Suprapubic skin (tissue), 4 donors: ENCODE measurements around the gene FXYD3. TPM values are rescaled to one million over a fixed set of nuclear protein-coding genes. Genes with fewer than 3 reads are reported as not detected.

Experiments used
- DNase-seq, 2 donors: peaks; one replicate each; pipeline ENCODE4 v3.0.0-alpha.2; 2019; ENCODE audit warnings: low spot score in 2 of 2
- H3K27ac ChIP-seq: fragments of 200-600 bp; sonication (generic); one replicate; pipeline ENCODE4 v1.5.1; 2019
- H3K27me3 ChIP-seq: fragments of 200-600 bp; sonication (generic); one replicate; pipeline ENCODE4 v1.5.1; 2019
- H3K36me3 ChIP-seq: fragments of 200-600 bp; sonication (generic); one replicate; pipeline ENCODE4 v1.5.1; 2019
- H3K4me1 ChIP-seq: fragments of 200-600 bp; sonication (generic); one replicate; pipeline ENCODE4 v1.5.1; 2019
- H3K4me3 ChIP-seq: fragments of 200-600 bp; sonication (generic); one replicate; pipeline ENCODE4 v1.5.1; 2019; ENCODE audit warnings: mild to moderate bottlenecking
- H3K9me3 ChIP-seq: fragments of 200-600 bp; sonication (generic); one replicate; pipeline ENCODE4 v1.5.1; 2019
- CTCF ChIP-seq, 2 donors: fragments of 200-600 bp in 1 of 2; fragments of 450-650 bp in 1 of 2; sonication (generic) in 1 of 2; IDR thresholded peaks; one replicate each; pipeline ENCODE4 v1.5.1; 2016 to 2019; ENCODE audit warnings: antibody characterized with exemption in 2 of 2, mild to moderate bottlenecking in 1 of 2, moderate library complexity in 1 of 2
- EP300 ChIP-seq: sonication (generic); formaldehyde crosslinking; IDR thresholded peaks from one replicate; pipeline ENCODE4 v1.6.1; 2017; ENCODE audit warnings: antibody characterized with exemption
- POLR2A ChIP-seq, 2 donors: fragments of 450-650 bp; IDR thresholded peaks; one replicate each; pipeline ENCODE4 v1.6.1; 2017; ENCODE audit warnings: antibody characterized with exemption in 2 of 2, mild to moderate bottlenecking in 2 of 2, moderate library complexity in 2 of 2
- POLR2AphosphoS5 ChIP-seq, 3 donors: sonication (generic); formaldehyde crosslinking; IDR thresholded peaks; one replicate each; pipeline ENCODE4 v1.6.1; 2017; ENCODE audit warnings: antibody characterized with exemption in 3 of 3
- WGBS: methylation state at CpG from one replicate; pipeline ENCODE4 v1.1.5; 2018; 5-methylcytosine and 5-hydroxymethylcytosine counted together
- total RNA-seq, 4 donors: library from RNA; depleted of rRNA; stranded (reverse); fragments of >200 nt; gene quantifications; one replicate each; pipeline ENCODE4 v1.1.0, GENCODE V29; 2016

FXYD3 gene
- total RNA-seq, 4 donors from 2014 or later: 383 to 765 (median 575) TPM

- H3K27me3 ChIP-seq: no peaks in the 10 kb centered on the region
- no peaks in the 10 kb centered on the region for H3K4me1 ChIP-seq
- no peak overlapping the region for H3K4me3 ChIP-seq
- no peaks in the 10 kb centered on the region for H3K36me3 ChIP-seq
- no peak overlapping the region for H3K27ac ChIP-seq
- no peak for DNase-seq
- TF ChIP-seq POLR2A (IDR thresholded peaks at IDR 0.05) (no peak), CTCF (IDR thresholded peaks at IDR 0.05) (no peak), EP300 (no peak)
- no peaks in the 10 kb centered on the region for H3K9me3 ChIP-seq
- WGBS: 90% methylated on average over 14 of the region's 21 CpGs
Observed at GRCh38 chr19:35075202-35076025, 40.2 kb upstream of the FXYD3 start.

- no peak for DNase-seq
- 100% methylated on average over 2 of the region's 6 CpGs for WGBS
- no peak overlapping the region for H3K27ac ChIP-seq
- no peaks in the 10 kb centered on the region for H3K4me1 ChIP-seq
- H3K27me3 ChIP-seq: no peaks in the 10 kb centered on the region
- no peaks in the 10 kb centered on the region for H3K9me3 ChIP-seq
- no peak overlapping the region for H3K4me3 ChIP-seq
- H3K36me3 ChIP-seq: no peaks in the 10 kb centered on the region
- TF ChIP-seq CTCF (IDR thresholded peaks at IDR 0.05) (no peak), POLR2AphosphoS5 (IDR thresholded peaks at IDR 0.05) (no peak), EP300 (no peak), POLR2A (IDR thresholded peaks at IDR 0.05) (no peak)
Observed at GRCh38 chr19:35076026-35076370, 39.6 kb upstream of the FXYD3 start.

- Histone ChIP-seq H3K36me3 (no peaks in the 10 kb centered on the region), H3K4me1 (no peaks in the 10 kb centered on the region), H3K27me3 (no peaks in the 10 kb centered on the region), H3K9me3 (no peaks in the 10 kb centered on the region), H3K27ac (no peak overlapping the region), H3K4me3 (no peak overlapping the region)
- 69% methylated on average over 7 of the region's 8 CpGs for WGBS
- TF ChIP-seq EP300: no peak
- TF ChIP-seq POLR2AphosphoS5 (IDR thresholded peaks at IDR 0.05): no peak
- no peak for TF ChIP-seq POLR2A (IDR thresholded peaks at IDR 0.05)
- TF ChIP-seq CTCF (IDR thresholded peaks at IDR 0.05): no peak
- no peak for DNase-seq
Observed at GRCh38 chr19:35076657-35077056, 39.0 kb upstream of the FXYD3 start.

GRCh38 chr19:35077411-35078223 is 38.0 kb upstream of the FXYD3 start:
- DNase-seq: no peak
- no peak for TF ChIP-seq POLR2A (IDR thresholded peaks at IDR 0.05)
- TF ChIP-seq POLR2AphosphoS5 (IDR thresholded peaks at IDR 0.05): no peak
- TF ChIP-seq CTCF (IDR thresholded peaks at IDR 0.05): no peak
- no peak for TF ChIP-seq EP300
- Histone ChIP-seq H3K27me3 (no peaks in the 10 kb centered on the region), H3K4me1 (no peaks in the 10 kb centered on the region), H3K9me3 (no peaks in the 10 kb centered on the region), H3K4me3 (no peak overlapping the region), H3K27ac (no peak overlapping the region), H3K36me3 (no peaks in the 10 kb centered on the region)
- 77% methylated on average over 17 of the region's 17 CpGs for WGBS

- WGBS: 89% methylated on average over 10 of the region's 14 CpGs
- Histone ChIP-seq H3K9me3 (no peaks in the 10 kb centered on the region), H3K27ac (no peak overlapping the region), H3K4me1 (no peaks in the 10 kb centered on the region), H3K27me3 (no peaks in the 10 kb centered on the region), H3K4me3 (no peak overlapping the region), H3K36me3 (no peaks in the 10 kb centered on the region)
- no peak for TF ChIP-seq EP300
- TF ChIP-seq CTCF (IDR thresholded peaks at IDR 0.05): no peak
- no peak for TF ChIP-seq POLR2A (IDR thresholded peaks at IDR 0.05)
- no peak for TF ChIP-seq POLR2AphosphoS5 (IDR thresholded peaks at IDR 0.05)
- DNase-seq: no peak
Observed at GRCh38 chr19:35079826-35080225, 35.8 kb upstream of the FXYD3 start.
